SK-N-MC (cell line): ENCODE results near the gene NT5DC3.

Experiments used
- EZH2 ChIP-seq: fragments of 200-600 bp; sonication (generic); IDR thresholded peaks from one replicate; pipeline ENCODE4 v1.6.1; 2017; ENCODE audit warnings: antibody characterized with exemption
- FOXP2 ChIP-seq: optimal IDR thresholded peaks from 2 replicates; pipeline ENCODE3; 2011; ENCODE audit warnings: mild to moderate bottlenecking, moderate library complexity; ENCODE audit not compliant: insufficient read depth; ENCODE audit errors: extremely low read length, control extremely low read depth
- POLR2AphosphoS5 ChIP-seq: IDR thresholded peaks from 2 replicates; pipeline ENCODE4 v1.6.1; 2012; ENCODE audit warnings: mild to moderate bottlenecking, low read depth, low read length, borderline replicate concordance

DNA sequence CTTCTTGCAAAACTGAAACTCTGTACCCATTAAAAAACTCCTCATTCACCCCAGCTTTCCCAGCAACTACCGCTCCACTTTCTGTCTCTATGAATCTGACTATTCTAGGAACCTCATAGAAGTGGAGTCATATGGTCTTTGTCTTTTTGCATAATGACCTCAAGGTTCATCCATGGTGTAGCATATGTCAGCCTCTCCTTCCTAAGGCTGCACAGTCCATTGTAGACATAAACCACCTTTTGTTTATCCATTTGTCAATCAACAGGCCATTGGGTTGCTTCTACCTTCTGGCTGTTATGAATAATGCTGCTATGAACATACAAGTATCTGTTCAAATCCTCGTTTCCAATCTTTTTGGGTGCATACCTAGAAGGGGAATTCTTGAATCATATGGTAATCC lies 21.1 kb downstream of the NT5DC3 start:
- no peak for TF ChIP-seq POLR2AphosphoS5
- TF ChIP-seq EZH2, result no peak
- no peak for TF ChIP-seq FOXP2
